NT2/D1 (cell line): ENCODE measurements around the gene CXCL17.

ENCODE experiments used
- SUZ12 ChIP-seq: IDR thresholded peaks from 2 replicates; pipeline ENCODE4 v1.6.1; 2011; ENCODE audit not compliant: insufficient read length, insufficient read depth; ENCODE audit errors: extremely low read depth
- YY1 ChIP-seq: IDR thresholded peaks from 2 replicates; pipeline ENCODE4 v1.6.1; 2011; ENCODE audit not compliant: insufficient read length, insufficient read depth
- ZNF274 ChIP-seq: IDR thresholded peaks from 2 replicates; pipeline ENCODE4 v1.6.1; 2011; ENCODE audit warnings: mild to moderate bottlenecking, low read depth, low read length

DNA sequence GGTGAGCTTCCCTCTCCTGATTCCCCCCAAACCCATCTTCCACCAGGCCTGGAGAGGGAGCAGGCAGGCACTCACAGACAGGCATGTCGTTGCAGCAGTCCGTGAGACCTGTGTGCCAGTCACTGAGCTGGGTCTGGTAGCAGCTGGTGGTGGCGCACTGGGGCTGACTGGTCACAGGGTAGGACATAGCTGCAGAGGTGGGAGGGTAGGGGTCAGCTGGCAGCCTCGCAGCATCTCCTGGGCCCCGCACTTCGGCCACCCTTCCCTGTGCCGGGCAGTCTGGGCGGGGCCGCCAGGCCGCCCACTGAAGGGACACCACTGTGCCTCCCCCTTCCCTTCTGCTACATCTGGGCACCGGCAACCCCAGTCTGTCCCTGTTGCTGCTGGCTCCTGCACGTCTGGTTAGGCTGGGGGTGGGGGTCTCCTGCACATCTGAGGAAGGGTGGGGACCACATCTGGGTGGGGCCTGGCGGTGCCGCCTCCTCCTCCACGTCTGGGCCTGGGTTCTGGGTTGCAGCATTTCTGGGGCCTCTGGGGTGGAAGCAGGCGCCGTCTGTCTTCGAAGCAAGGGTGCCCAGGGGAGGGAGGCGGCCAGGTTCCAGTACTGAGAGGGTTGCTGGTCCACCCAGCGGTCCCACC, 53.8 kb downstream of the CXCL17 start:
- no peak for TF ChIP-seq ZNF274
- TF ChIP-seq YY1 = no peak
- TF ChIP-seq SUZ12 = no peak
